BLaER1 treated with 17β-estradiol and CSF1 and Interleukin-3, amounts not matched to agents 10 nM and 100 nM (cell line): ENCODE results near the gene CHCHD6.
A peak's percentile ranks its signal among the peaks of the same experiment; 100 is the strongest.

Source experiments
- H3K27ac ChIP-seq, 11 experiments: shearing (Covaris generic); formaldehyde crosslinking; 2 replicates each; pipeline ENCODE4 v1.8.1; 2022
- H3K27me3 ChIP-seq, 11 experiments: shearing (Covaris generic); formaldehyde crosslinking; 2 replicates each; pipeline ENCODE4 v1.8.1; 2022
- H3K36me3 ChIP-seq, 11 experiments: shearing (Covaris generic); formaldehyde crosslinking; 2 replicates each; pipeline ENCODE4 v1.8.1; 2022
- H3K4me1 ChIP-seq, 10 experiments: shearing (Covaris generic); formaldehyde crosslinking; 2 replicates each; pipeline ENCODE4 v1.8.1; 2022
- H3K4me2 ChIP-seq, 11 experiments: shearing (Covaris generic); formaldehyde crosslinking; 2 replicates each; pipeline ENCODE4 v1.8.1; 2022
- H3K4me3 ChIP-seq, 10 experiments: shearing (Covaris generic); formaldehyde crosslinking; 2 replicates each; pipeline ENCODE4 v1.8.1; 2022
- H3K9ac ChIP-seq, 11 experiments: shearing (Covaris generic); formaldehyde crosslinking; 2 replicates each; pipeline ENCODE4 v1.8.1; 2022
- H3K9me3 ChIP-seq, 11 experiments: shearing (Covaris generic); formaldehyde crosslinking; replicated peaks in 1 of 11; 2 replicates each; pipeline ENCODE4 v1.8.1; 2022
- H4K20me1 ChIP-seq, 11 experiments: shearing (Covaris generic); formaldehyde crosslinking; 2 replicates each; pipeline ENCODE4 v1.8.1; 2022
- Cebpa-rat ChIP-seq, 11 experiments: shearing (Covaris generic); IDR thresholded peaks; 2 replicates each; pipeline ENCODE4 v1.8.1; 2022

Gene CHCHD6

GRCh38 chr3:126888186-126888760 lies 184.2 kb downstream of the CHCHD6 start:
- no peak for TF ChIP-seq Cebpa-rat (IDR thresholded peaks at IDR 0.05)
- Histone ChIP-seq H3K4me3 (no peak overlapping the region), H3K27me3 (peaks cover 0 to 57% (median 0%) of the 10 kb centered on the region in 11 experiments; a peak in 5 of 22 replicates), H4K20me1 (peaks cover 0 to 81% (median 14%) of the 10 kb centered on the region in 11 experiments; a peak in 12 of 22 replicates), H3K36me3 (peaks cover 0 to 5% (median 0%) of the 10 kb centered on the region in 11 experiments; a peak in 3 of 22 replicates), H3K9me3 (no peaks in the 10 kb centered on the region), H3K4me1 (peaks cover 0 to 43% (median 23%) of the 10 kb centered on the region in 10 experiments; a peak in 14 of 20 replicates), H3K27ac (no peak overlapping the region), H3K9ac (no peak overlapping the region), H3K4me2 (peak overlapping the region in 7 of 11 experiments; percentile 13 to 47 (median 34); a peak in 10 of 22 replicates)

- Histone ChIP-seq H3K9ac (no peak overlapping the region), H3K4me3 (no peak overlapping the region), H3K27me3 (peaks cover 0 to 69% (median 0%) of the 10 kb centered on the region in 11 experiments; a peak in 5 of 22 replicates), H3K27ac (no peak overlapping the region), H4K20me1 (peaks cover 0 to 91% (median 17%) of the 10 kb centered on the region in 11 experiments; a peak in 14 of 22 replicates), H3K4me2 (no peak overlapping the region), H3K9me3 (no peaks in the 10 kb centered on the region), H3K4me1 (peaks cover 0 to 31% (median 14%) of the 10 kb centered on the region in 10 experiments; a peak in 10 of 20 replicates), H3K36me3 (peaks cover 0 to 5% (median 0%) of the 10 kb centered on the region in 11 experiments; a peak in 3 of 22 replicates)
- no peak for TF ChIP-seq Cebpa-rat (IDR thresholded peaks at IDR 0.05)
Measured at GRCh38 chr3:126889276-126890201, 185.5 kb downstream of the CHCHD6 start.

GRCh38 chr3:126891141-126891540 lies 187.1 kb downstream of the CHCHD6 start:
- Histone ChIP-seq H4K20me1 (peaks cover 0 to 99% (median 19%) of the 10 kb centered on the region in 11 experiments; a peak in 14 of 22 replicates), H3K9me3 (no peaks in the 10 kb centered on the region), H3K4me1 (peaks cover 0 to 28% (median 13%) of the 10 kb centered on the region in 10 experiments; a peak in 10 of 20 replicates), H3K36me3 (peaks cover 0 to 5% (median 0%) of the 10 kb centered on the region in 11 experiments; a peak in 3 of 22 replicates), H3K27me3 (peaks cover 0 to 71% (median 0%) of the 10 kb centered on the region in 11 experiments; a peak in 7 of 22 replicates), H3K4me2 (no peak overlapping the region), H3K4me3 (no peak overlapping the region), H3K9ac (no peak overlapping the region), H3K27ac (no peak overlapping the region)
- TF ChIP-seq Cebpa-rat (IDR thresholded peaks at IDR 0.05) = no peak

- Histone ChIP-seq H3K27me3 (peaks cover 0 to 72% (median 0%) of the 10 kb centered on the region in 11 experiments; a peak in 7 of 22 replicates), H4K20me1 (peaks cover 0 to 99% (median 19%) of the 10 kb centered on the region in 11 experiments; a peak in 14 of 22 replicates), H3K4me3 (no peak overlapping the region), H3K27ac (no peak overlapping the region), H3K36me3 (peaks cover 0 to 5% (median 0%) of the 10 kb centered on the region in 11 experiments; a peak in 3 of 22 replicates), H3K9ac (no peak overlapping the region), H3K9me3 (no peaks in the 10 kb centered on the region), H3K4me2 (no peak overlapping the region), H3K4me1 (peaks cover 0 to 24% (median 13%) of the 10 kb centered on the region in 10 experiments; a peak in 10 of 20 replicates)
- no peak for TF ChIP-seq Cebpa-rat (IDR thresholded peaks at IDR 0.05)
Measured at GRCh38 chr3:126891791-126892190, 187.8 kb downstream of the CHCHD6 start.

GRCh38 chr3:126893651-126894050 lies 189.6 kb downstream of the CHCHD6 start:
- Histone ChIP-seq H3K27me3 (peaks cover 0 to 77% (median 0%) of the 10 kb centered on the region in 11 experiments; a peak in 7 of 22 replicates), H3K27ac (no peak overlapping the region), H3K4me1 (peaks cover 0 to 12% (median 4%) of the 10 kb centered on the region in 10 experiments; a peak in 9 of 20 replicates), H3K9me3 (no peaks in the 10 kb centered on the region), H4K20me1 (peaks cover 0 to 99% (median 23%) of the 10 kb centered on the region in 11 experiments; a peak in 13 of 22 replicates), H3K4me2 (no peak overlapping the region), H3K36me3 (peaks cover 0 to 5% (median 0%) of the 10 kb centered on the region in 11 experiments; a peak in 3 of 22 replicates), H3K9ac (no peak overlapping the region), H3K4me3 (no peak overlapping the region)
- no peak for TF ChIP-seq Cebpa-rat (IDR thresholded peaks at IDR 0.05)

GRCh38 chr3:126894475-126894874 lies 190.4 kb downstream of the CHCHD6 start:
- H3K4me3 ChIP-seq = no peak overlapping the region
- TF ChIP-seq Cebpa-rat (IDR thresholded peaks at IDR 0.05) = no peak
- H4K20me1 ChIP-seq = peaks cover 0 to 99% (median 15%) of the 10 kb centered on the region in 11 experiments; a peak in 12 of 22 replicates
- H3K4me2 ChIP-seq = no peak overlapping the region
- no peak overlapping the region for H3K27ac ChIP-seq
- H3K9me3 ChIP-seq = no peaks in the 10 kb centered on the region
- H3K4me1 ChIP-seq = peaks cover 0 to 8% (median 0%) of the 10 kb centered on the region in 10 experiments; a peak in 5 of 20 replicates
- H3K27me3 ChIP-seq = peaks cover 0 to 85% (median 0%) of the 10 kb centered on the region in 11 experiments; a peak in 8 of 22 replicates
- no peak overlapping the region for H3K9ac ChIP-seq
- H3K36me3 ChIP-seq = peaks cover 0 to 3% (median 0%) of the 10 kb centered on the region in 11 experiments; a peak in 2 of 22 replicates

GRCh38 chr3:126895178-126896066 lies 191.4 kb downstream of the CHCHD6 start:
- Histone ChIP-seq H3K4me3 (no peak overlapping the region), H3K27me3 (peaks cover 0 to 92% (median 0%) of the 10 kb centered on the region in 11 experiments; a peak in 8 of 22 replicates), H3K36me3 (no peaks in the 10 kb centered on the region), H3K4me2 (peak overlapping the region in 2 of 11 experiments; percentile 12 to 36; a peak in 4 of 22 replicates), H4K20me1 (peaks cover 0 to 99% (median 15%) of the 10 kb centered on the region in 11 experiments; a peak in 12 of 22 replicates), H3K27ac (no peak overlapping the region), H3K9me3 (no peaks in the 10 kb centered on the region), H3K4me1 (peaks cover 0 to 8% (median 0%) of the 10 kb centered on the region in 10 experiments; a peak in 5 of 20 replicates), H3K9ac (no peak overlapping the region)
- TF ChIP-seq Cebpa-rat (IDR thresholded peaks at IDR 0.05) = no peak

- H3K27ac ChIP-seq = no peak overlapping the region
- peaks cover 0 to 8% (median 0%) of the 10 kb centered on the region in 10 experiments; a peak in 5 of 20 replicates for H3K4me1 ChIP-seq
- H3K36me3 ChIP-seq = no peaks in the 10 kb centered on the region
- H3K9ac ChIP-seq = no peak overlapping the region
- no peak overlapping the region; a peak in 1 of 22 replicates for H3K4me2 ChIP-seq
- peaks cover 0 to 92% (median 0%) of the 10 kb centered on the region in 11 experiments; a peak in 8 of 22 replicates for H3K27me3 ChIP-seq
- no peak for TF ChIP-seq Cebpa-rat (IDR thresholded peaks at IDR 0.05)
- peaks cover 0 to 99% (median 15%) of the 10 kb centered on the region in 11 experiments; a peak in 12 of 22 replicates for H4K20me1 ChIP-seq
- no peaks in the 10 kb centered on the region for H3K9me3 ChIP-seq
- H3K4me3 ChIP-seq = no peak overlapping the region
Measured at GRCh38 chr3:126896067-126896441, 192.0 kb downstream of the CHCHD6 start.
